Activated T-cell treated with anti-CD3 and anti-CD28 coated beads for 24 hours (primary cell): ENCODE measurements around the gene SHLD1.

Experiments used
- DNase-seq: peaks from one replicate; pipeline ENCODE4 v3.0.0-alpha.2; 2020; ENCODE audit warnings: low read depth

The SHLD1 gene

DNA sequence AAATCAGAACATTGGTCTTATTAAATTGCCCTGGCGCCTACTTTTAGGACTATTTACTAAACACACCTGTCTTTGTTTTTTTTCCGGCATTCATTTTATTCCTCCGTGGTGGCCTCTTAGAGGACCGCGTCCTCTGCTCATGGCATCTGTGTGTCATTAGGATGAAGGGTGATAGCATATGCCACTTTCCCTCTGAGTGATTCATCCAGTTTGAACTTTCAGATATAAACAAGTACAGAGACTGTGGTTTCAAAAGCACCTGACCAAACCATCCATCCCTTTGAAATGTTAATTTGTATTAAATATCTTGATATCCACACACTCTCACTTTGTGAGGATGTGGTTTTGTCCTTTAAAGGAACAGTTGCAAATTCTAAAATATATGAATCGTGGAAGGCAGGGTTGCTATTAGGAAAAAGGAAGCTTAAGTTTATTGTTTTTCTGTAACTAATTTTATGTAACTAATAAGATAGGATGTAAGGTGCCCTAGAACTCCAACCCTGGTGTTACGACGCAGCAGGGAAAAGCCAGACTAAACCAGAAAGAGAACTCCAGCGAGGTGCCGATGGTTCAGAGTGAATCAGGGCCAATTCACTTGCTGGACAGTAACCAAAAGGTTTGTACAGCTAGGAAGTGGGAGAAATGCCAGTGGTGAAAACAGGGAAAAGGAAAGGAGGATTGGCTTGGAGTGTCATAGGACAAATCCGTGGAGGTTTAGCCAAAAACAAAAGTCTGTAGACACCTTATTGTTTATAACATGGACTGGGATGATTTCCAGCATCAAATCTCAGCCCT is 98.7 kb downstream of the SHLD1 start:
- DNase-seq: no peak

DNA sequence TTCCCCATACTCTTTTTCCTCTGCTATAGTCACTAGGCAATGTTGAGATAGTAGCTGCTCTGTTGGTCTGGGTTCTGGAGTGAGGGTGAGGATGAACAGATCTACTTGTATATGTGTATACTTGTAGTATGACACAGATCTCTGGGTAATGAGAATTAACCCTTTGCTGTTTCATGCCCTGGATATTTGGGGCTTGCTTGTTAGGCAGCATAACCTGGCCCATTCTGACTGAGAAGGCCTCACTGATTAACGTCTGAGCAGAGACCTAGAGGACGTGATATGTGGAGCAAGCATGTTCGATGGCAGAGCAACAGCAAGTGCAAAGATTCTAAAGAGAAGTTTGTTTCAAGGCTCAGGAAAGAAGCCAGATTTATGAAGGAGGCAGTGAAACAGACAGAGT is 105.7 kb downstream of the SHLD1 start:
- DNase-seq: no peak

DNA sequence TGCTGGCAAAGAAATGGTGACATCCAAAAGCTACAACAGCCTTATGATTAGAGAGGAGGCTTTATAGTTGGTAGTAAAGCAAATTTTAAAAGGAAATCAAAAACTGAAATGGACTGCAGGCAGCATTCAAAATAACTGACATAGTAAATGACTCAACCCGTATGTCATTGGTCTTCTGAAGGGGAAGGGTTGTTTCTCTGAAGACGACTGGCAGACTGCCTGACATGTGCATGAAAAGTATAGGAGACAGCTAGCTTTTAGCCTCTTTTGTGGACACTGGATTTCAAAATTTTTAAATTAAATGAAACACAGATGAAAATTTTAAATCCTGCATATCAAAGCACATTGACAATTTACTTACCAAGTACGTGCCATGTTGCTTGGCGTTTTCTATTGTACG is 109.4 kb downstream of the SHLD1 start:
- DNase-seq: no peak

DNA sequence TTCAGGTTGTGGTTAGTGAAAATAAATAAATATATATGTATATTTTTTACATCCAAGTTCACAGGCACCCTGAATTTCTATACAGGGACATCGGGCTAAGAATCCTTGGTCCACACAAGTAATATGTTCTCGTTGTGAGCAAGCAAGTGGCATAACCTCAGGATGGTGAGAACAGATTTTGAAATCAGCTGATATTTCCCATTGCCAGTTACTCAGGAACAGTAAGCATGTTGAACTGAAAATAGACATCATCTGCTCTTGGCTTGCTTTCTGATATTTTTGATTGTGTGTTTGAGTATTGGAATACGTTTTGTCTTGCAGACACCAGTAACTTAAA is 112.5 kb downstream of the SHLD1 start:
- no peak for DNase-seq

DNA sequence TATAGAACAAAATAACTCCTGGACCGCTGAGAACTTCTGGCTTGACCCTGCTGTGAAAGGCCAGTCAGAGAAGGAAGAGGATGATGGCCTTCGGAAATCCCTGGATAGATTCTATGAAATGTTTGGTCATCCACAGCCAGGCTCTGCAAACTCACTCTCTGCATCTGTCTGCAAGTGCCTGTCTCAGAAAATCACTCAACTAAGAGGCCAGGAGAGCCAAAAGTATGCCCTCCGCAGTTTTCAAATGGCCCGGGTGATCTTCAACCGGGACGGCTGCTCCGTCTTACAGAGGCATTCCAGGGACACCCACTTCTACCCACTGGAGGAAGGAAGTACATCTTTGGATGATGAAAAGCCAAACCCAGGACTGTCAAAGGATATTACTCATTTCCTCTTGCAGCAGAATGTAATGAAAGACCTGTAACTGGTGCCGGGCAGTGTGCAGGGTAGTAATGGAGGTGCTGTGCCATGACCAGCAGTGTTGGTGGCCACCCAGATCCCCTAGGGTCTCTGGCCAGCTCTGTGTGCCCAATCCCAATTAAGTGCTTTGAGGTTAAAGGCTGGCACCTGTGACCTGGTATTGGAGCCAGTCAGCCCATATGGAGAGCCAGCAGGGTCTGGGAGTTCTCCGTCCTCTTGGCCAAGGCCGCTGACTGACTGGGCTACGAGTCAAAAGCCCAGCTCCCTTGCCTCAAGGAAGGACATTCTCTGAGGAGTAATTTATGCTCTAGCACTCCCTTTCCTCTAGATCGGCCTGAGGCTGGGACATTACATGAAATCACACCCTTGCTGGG is 113.0 kb downstream of the SHLD1 start:
- DNase-seq: no peak

DNA sequence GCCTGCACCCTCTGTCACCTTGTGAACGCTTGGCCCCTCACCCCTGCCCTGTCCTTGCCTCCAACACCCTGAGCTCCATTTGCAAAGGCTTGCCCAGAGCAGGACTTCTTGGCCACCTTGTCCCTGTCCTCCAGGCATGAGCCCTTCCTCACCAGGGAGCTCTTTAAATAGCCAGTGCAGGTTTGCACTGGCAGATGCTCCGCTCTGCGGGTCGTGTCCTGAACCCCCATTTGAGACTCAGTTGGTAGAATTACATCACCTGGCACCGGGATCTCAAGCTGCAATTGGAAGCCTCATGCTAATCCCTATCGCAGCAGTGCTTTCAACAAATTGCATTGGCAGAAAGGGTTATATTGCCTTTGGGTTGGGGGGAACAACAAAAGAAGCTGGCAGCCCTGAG is 114.2 kb downstream of the SHLD1 start:
- no peak for DNase-seq

DNA sequence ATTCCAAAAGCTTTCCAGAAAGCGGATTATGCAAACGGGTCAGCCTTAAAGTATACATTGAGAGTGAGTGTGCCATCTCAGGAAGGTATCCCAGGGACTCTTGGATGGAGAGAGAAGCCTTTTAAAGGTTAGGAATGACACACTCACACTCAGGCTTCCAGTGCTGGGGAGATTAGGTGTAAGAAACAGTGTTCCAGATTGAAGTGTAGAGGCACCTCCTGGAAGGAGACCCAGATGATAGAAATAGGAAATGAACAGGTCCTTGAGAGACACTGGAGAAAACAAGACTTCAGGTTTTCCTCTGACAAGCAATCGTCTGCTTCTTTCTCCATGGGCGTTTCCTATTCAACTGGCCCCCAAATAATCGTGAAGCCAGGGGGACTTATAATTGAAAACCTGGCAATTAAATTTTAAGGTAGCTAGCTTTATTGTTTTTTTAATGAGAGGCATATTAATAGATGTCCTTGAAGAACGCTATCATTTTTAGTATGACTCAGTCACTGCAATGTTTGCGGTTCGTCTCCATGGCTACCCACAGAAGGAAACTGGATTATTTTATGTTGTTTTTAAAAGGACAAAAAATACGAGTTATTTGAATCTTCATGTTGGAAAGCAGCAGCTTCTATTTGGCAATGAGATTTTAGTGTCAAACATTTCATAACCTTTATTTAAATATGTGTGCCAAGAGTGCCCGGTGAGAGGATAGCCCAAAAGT is 114.8 kb downstream of the SHLD1 start:
- DNase-seq: no peak

DNA sequence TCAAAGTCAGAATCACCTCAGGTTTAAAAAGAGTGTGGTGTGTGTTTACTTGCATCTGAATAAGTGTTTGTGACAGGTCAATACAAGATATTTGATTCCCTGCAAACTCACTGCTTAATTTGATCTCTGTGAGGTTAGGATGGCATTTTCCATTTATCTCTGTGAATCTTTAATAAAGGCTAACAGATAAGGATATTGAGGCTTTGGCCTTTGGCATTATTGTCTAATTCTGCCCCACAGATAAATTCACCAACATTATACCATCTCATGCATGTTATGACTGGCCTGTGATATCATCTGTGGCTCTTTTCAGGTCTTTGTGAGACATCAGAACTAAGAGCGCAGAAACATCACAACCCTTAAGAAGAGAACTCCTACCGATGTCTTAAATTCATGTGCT is 115.4 kb downstream of the SHLD1 start:
- no peak for DNase-seq

DNA sequence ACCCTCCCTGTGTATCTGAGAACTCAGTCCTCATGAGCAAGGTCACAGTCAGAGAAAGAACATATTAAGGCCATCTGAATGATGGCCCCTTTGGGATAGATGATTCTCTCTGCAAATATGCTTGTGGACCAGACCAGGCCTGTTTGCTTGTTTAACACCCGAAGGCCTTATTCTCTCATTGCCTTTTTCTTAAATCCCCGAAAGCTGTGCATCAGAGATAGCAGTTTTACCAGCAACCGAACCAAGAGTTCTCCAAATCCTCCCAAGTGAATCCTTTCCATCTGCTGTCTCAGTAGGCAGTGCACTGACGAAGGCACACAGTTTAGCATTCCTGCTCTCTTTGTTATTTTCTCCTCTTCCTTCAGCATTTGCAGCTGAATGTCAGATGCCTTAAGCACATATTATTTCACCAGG is 120.4 kb downstream of the SHLD1 start:
- no peak for DNase-seq

DNA sequence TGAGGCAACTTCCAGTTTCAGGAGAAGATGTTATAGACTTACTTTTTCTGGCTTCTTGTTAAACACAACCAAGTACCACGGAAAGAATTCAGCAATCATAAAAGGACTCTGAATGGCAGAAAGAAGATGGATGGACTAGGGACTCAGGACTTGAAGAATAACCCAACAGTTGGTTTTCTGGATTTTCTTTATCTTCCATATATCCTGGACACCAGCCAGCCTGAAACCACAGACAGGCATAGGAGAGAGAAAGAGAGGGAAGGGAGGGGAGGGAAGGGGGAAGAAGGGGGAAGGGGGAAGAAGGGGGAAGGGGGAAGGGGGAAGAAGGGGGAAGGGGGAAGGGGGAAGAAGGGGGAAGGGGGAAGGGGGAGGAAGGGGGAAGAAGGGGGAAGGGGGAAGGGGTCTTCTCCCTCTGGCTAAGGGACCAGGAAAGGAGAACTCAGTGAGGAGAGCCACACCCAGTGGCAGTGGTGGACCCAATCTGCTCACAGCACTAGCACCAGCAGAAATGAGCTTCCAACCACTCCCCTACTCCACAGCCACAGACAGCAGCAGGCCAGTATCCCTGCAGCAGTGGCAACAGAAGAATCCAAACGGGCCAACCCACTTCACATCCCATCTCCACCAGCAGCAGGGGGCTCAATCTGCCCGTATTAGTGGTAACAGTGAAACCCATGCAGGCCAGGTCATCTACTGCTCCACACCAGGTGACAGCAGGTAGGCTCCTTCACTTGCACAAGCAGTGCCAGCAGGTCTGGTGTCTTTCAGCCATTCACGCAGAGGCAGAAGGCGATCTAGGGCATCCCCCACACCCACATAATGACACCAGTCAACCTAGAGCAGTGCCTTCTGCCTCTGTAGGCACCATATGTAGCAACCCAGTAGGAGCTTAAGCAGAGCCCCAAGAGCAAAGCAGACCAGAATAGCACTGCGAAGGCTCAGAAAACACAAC is 121.5 kb downstream of the SHLD1 start:
- DNase-seq: no peak

DNA sequence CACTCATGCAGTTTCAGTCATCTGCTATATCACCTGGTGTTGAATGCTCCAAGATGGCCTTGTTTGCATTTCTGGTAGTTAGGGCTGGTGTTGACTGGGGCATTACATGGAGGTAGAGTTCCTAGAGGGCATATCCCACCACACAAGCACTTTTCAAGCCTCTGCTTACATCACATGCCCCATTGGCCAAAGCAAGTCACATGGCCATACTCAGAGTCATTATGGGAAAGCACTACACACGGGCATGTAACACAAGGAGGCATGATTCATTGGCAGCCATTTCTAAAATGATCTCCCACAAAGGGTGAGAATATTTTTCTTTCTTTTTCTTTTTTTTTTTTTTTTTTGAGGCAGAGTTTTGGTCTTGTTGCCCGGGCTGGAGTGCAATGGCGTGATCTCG is 126.9 kb downstream of the SHLD1 start:
- DNase-seq: no peak

DNA sequence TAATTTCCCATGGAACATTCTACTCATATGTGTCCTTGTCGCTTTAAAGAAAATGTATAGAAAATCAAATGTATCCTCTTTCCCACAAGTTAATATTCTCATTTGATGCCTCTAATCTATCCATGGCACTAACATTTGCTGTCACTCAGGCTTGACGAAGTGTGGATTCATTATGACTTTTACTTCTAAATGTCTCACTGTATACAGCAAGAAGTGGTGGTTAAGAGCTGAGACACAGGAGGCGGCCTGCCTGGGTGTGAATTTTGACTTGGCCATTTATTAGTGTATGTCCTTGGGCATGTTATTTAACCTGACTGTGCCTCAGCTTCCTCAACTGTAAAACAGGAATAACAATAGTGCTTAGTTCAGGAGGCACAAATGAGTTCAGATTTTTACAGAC is 130.1 kb downstream of the SHLD1 start:
- DNase-seq: no peak

DNA sequence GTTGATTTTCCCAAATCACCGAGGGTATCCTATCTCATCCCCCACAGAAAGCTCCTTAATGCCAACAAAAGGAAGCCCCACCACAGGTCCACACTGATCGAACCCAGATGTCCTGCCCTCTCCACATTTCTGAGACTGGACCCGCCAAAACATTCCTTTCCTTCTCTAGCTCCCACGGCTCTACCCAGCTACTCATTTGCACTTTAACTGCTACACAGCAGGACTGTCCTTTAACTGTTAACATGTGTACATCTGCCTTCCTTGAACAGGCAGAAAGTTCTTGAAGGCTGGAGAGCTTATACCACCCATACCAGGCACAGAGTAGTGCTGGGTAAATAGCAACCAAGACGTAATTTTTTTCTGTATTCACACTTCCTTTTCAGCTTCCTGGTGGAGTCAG is 131.5 kb downstream of the SHLD1 start:
- DNase-seq: no peak

DNA sequence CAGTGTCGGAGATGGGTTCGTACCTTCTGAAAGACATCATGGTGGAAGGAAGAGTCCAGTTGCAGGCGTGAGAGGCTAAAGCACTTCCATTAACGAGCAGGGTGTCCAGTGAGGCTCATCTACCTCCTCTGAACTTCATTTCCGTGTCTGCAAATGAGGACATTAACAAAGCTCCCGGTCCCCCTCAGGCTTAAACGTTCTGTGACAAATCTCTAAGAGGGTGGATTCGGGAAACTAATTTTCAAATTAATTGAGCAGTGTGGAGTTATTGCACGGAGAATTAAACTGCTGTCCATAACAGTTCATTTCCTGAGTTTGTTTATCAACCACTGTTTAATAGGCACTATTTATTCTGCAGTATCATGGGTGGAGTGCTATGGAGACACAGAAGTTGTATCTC is 132.0 kb downstream of the SHLD1 start:
- DNase-seq: no peak

DNA sequence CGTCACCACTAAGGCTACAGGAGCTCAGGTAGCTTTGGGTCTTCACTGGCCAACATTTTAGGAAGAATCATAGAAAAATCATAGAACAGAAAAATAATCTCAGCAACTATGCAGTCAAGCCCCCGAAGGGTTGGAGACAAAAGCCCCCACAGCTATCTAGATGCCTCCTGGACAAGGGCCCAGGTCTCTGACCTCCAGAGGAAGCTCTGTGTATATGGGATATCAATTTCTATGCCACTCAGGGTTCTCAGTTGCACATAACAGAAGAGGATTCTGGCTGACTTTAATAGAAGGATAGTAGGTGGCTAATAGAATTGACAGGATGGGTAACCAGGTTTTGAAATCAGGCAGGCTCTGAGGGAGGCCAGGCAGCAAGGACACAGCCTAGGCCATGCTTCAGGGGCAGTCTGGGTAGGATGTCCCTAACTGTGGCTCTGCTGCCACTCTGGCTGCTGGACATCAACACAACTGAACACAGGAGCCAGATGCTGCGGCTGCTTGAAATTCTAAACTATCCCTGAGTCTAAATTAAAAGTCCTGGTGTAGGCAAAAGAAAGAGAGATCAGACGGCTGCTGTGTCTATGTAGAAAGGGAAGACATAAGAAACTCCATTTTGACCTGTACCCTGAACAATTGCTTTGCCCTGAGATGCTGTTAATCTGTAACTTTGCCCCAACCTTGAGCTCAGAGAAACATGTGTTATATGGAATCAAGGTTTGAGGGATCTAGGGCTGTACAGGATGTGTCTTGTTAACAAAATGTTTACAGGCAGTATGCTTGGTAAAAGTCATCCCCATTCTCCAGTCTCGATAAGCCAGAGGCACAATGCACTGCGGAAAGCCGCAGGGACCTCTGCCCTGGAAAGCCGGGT is 134.5 kb downstream of the SHLD1 start:
- DNase-seq: no peak

DNA sequence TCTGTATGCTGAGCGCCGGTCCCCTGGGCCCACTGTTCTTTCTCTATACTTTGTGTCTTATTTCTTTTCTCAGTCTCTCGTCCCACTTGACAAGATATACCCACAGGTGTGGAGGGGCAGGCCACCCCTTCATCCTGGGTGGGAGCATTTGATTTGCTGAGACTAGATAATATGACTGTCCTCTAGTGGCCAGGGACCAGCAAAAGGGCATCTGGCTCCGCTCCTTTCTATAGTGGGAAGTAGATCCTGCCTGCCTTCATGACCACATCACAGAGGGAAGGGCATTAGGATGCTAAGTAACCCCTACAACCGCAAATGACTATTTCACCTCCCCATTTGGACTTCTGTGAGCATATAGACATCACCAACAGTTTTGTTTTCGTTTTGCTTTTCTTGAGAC is 135.7 kb downstream of the SHLD1 start:
- no peak for DNase-seq

DNA sequence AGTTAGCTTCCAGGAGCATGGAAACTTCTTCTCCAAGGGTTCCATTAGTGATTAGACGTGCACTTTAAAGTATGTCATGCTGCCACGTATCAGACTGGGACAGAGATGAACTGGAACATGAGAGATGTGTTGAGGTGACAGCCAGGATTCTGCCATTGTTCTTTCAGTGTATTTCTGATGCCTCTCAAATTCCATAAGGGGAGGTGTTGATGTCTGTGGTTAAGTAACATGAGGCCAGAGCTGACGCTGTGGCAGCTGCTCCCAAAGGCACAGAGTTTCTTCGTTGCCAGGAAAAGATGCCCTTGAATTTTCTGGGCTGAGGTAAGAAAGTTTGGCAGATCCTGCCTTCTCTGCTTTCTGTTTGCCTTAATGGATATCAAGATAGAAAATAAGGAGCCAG is 136.6 kb downstream of the SHLD1 start:
- no peak for DNase-seq

DNA sequence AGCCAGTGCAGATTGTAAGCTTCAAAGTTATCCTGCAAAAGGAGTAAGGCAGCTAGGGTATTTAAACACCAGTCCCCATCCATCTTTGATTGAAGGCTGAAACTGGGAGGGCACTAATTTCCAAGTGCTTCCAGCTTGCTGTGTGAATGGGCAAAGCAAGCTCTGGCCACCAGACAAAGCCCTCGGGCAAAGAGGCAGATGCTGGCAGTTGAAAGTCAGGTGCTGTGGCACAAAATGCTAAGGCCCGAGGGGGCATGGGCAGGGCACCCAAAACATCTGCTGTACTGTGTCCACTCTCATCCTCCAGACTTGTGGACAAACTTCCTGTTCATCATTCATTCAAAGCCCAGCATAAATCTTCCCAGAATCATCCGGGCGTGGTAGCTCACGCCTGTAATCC is 137.2 kb downstream of the SHLD1 start:
- no peak for DNase-seq

DNA sequence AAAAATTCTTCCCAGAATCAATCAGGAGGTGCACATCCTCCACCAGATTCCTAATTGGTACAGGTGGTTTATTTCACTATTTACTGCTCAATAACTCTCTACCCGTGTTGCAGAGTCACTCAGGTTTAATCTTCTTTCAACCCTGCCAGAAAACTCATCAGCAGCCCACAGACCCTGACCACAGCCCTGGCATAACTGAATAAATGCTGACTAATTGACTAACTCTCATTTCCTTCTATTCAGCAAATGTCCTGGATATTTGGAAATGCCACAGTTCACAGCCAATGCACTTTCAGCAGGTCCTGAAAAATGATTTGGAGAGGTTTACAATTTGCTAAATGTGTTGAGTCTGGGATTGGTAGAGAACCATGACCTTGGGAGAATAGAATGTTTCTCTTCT is 137.8 kb downstream of the SHLD1 start:
- DNase-seq: no peak

DNA sequence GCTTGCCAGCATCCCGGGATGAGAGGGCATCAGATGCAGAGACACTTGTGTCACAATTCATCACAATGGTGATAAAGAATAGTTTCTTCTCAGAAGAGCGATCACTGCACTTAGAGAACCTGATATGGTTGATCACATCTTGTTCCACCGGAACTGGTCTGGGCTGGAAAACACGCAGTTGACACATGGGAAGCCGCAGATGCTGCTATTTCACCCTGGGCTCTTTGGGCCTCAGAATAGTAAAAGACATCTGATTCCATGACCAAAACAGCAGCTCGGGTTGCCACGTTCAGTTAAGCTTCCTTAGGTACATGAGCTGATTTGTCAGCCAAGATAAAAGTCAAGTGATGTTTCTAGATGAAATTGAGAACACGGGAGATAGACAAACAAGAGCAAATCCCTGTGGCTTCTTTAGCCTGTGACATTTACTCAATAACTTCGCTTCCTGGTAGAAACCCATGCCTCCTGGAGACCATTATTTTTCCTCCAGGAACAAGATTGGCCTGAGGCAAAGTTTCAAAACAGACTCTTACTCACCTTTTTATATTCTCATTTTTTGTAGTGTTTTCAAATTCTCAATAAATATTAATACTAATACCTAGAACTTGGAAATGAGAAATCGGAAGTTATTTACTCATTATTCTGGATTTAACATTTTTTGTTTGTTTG is 140.7 kb downstream of the SHLD1 start:
- no peak for DNase-seq
